ENCODE data around the gene ST6GALNAC6. TPM values are rescaled to one million over a fixed set of nuclear protein-coding genes. Genes with fewer than 3 reads are reported as not detected.

Gene ST6GALNAC6
- polyA plus RNA-seq, 3 donors: 8.2 to 14.4 (median 12.0) TPM

DNA sequence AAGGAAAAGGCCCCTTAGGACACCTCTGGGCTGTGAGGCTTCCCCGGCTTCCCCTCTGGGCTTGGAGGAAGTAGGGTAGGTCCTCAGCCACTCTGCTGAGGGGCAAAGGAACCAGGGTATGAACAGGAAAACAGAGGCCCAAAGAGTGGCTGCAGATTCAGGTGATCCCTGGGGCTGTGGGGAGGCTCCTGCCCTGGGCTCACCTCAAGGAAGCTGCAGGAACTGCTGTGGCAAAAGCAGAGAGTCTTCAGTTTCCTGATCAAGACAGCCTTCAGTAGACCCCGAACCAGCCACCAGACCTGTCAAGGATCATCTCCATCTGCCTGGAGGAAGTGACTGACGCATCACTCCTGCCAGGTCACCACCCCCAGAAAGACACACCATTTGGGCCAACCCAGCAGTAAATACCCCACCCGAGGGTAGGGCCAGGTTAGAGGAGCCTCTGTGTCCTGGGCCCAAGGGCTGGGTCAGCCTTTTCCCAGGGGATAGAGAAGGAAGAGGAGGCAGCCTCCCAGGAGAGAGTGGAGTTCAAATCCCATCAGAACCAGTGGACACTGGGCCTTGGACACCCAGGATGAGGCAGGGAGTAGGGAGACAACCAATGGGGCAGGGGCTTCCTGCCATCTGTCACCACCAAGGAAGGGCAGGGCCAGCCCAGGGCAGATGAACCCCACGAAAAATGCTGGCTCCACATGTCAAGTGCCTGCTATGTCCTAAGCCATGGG is 5.8 kb upstream of the ST6GALNAC6 start:
- Histone ChIP-seq H3K4me3 (replicated peaks in 1 of 3; ENCODE audit: low read depth in 2 of 3, low read length in 3 of 3) (peak overlapping the region in 1 of 3 experiments; percentile 49), H4K20me1 (ENCODE audit: insufficient read depth, low read length) (no peaks in the 10 kb centered on the region), H3K79me2 (ENCODE audit: insufficient read depth, low read length) (no peaks in the 10 kb centered on the region), H3K36me3 (replicated peaks in 1 of 2; ENCODE audit: control insufficient read depth in 1 of 2, insufficient read depth in 2 of 2, low read length in 2 of 2) (peaks cover 0 to 16% of the 10 kb centered on the region in 2 donors), H3K4me1 (ENCODE audit: control insufficient read depth in 1 of 2, insufficient read depth in 2 of 2, low read length in 2 of 2) (peaks cover 43 to 48% of the 10 kb centered on the region in 2 donors), H3K9me3 (replicated peaks in 1 of 2; ENCODE audit: control insufficient read depth in 1 of 2, insufficient read depth in 1 of 2, low read length in 2 of 2) (no peaks in the 10 kb centered on the region), H3K27me3 (ENCODE audit: control insufficient read depth in 2 of 2, insufficient read depth in 2 of 2, low read length in 2 of 2) (no peaks in the 10 kb centered on the region), H3K9ac (ENCODE audit: insufficient read depth, low read length, poor library complexity, severe bottlenecking) (peak overlapping the region; percentile 53), H3K4me2 (replicated peaks; ENCODE audit: extremely low read depth, low read length, poor library complexity, severe bottlenecking) (peak overlapping the region; percentile 49), H2AFZ (ENCODE audit: insufficient read depth, low read depth, low read length, poor library complexity, severe bottlenecking) (peak overlapping the region; percentile 88), H3K27ac (ENCODE audit: low read depth in 1 of 2, low read length in 2 of 2) (peak overlapping the region; percentile 73 to 83)
- intact Hi-C loops (cut with micrococcal nuclease): no loop called here
- Mint-ChIP-seq H3K4me1 (peaks cover 44% of the 10 kb centered on the region), H3K27me3 (ENCODE audit: low read depth in 3 of 3) (peaks cover 0 to 1% (median 0%) of the 10 kb centered on the region in 3 donors), H3K4me3 (peak overlapping the region; percentile 62 to 65), H3K27ac (peak overlapping the region; percentile 86 to 97 (median 90)), H3K36me3 (peaks cover 5 to 8% of the 10 kb centered on the region in 2 donors), H3K9me3 (no peaks in the 10 kb centered on the region)
- 25% methylated on average over 2 of the region's 5 CpGs for WGBS (ENCODE audit: insufficient coverage)
- TF ChIP-seq, protein P1, sequence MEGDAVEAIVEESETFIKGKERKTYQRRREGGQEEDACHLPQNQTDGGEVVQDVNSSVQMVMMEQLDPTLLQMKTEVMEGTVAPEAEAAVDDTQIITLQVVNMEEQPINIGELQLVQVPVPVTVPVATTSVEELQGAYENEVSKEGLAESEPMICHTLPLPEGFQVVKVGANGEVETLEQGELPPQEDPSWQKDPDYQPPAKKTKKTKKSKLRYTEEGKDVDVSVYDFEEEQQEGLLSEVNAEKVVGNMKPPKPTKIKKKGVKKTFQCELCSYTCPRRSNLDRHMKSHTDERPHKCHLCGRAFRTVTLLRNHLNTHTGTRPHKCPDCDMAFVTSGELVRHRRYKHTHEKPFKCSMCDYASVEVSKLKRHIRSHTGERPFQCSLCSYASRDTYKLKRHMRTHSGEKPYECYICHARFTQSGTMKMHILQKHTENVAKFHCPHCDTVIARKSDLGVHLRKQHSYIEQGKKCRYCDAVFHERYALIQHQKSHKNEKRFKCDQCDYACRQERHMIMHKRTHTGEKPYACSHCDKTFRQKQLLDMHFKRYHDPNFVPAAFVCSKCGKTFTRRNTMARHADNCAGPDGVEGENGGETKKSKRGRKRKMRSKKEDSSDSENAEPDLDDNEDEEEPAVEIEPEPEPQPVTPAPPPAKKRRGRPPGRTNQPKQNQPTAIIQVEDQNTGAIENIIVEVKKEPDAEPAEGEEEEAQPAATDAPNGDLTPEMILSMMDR (IDR thresholded peaks at IDR 0.05): no peak
- peak in 2 of 3 donors; percentile 49 to 61 for DNase-seq

DNA sequence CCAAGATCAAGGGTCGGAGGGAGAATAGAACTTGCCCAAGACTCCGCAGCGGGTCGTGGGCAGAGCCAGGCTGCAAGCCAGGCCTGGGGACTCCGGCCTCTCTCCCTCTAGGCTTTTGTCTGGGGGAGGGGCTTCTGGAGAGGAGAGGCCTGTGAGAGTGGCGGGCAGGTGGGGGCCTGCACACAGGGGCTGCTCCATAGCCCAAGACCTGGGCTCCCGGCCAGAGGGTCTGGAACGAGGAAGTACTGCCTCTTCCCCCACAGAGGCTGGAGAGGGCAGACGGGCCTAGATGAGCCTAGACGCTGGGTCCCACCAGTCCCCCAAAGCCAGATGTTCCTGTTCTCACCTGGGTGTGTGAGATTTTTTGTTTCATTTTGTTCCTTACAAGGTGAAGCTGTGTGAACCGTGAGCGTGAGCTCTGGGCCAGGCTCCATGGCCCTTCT is 5.2 kb upstream of the ST6GALNAC6 start:
- Mint-ChIP-seq H3K9me3 (no peaks in the 10 kb centered on the region), H3K27me3 (ENCODE audit: low read depth in 3 of 3) (peaks cover 0 to 1% (median 0%) of the 10 kb centered on the region in 3 donors), H3K4me1 (peaks cover 48% of the 10 kb centered on the region), H3K36me3 (peaks cover 2 to 6% of the 10 kb centered on the region in 2 donors), H3K4me3 (peak overlapping the region; percentile 62 to 65), H3K27ac (peak overlapping the region; percentile 86 to 97 (median 90))
- Histone ChIP-seq H3K4me2 (replicated peaks; ENCODE audit: extremely low read depth, low read length, poor library complexity, severe bottlenecking) (peak overlapping the region; percentile 49), H3K27ac (ENCODE audit: low read depth in 1 of 2, low read length in 2 of 2) (peak overlapping the region; percentile 73 to 83), H3K36me3 (replicated peaks in 1 of 2; ENCODE audit: control insufficient read depth in 1 of 2, insufficient read depth in 2 of 2, low read length in 2 of 2) (peaks cover 0 to 10% of the 10 kb centered on the region in 2 donors), H3K9ac (ENCODE audit: insufficient read depth, low read length, poor library complexity, severe bottlenecking) (peak overlapping the region; percentile 53), H3K27me3 (ENCODE audit: control insufficient read depth in 2 of 2, insufficient read depth in 2 of 2, low read length in 2 of 2) (no peaks in the 10 kb centered on the region), H2AFZ (ENCODE audit: insufficient read depth, low read depth, low read length, poor library complexity, severe bottlenecking) (peak overlapping the region; percentile 88), H4K20me1 (ENCODE audit: insufficient read depth, low read length) (no peaks in the 10 kb centered on the region), H3K9me3 (replicated peaks in 1 of 2; ENCODE audit: control insufficient read depth in 1 of 2, insufficient read depth in 1 of 2, low read length in 2 of 2) (no peaks in the 10 kb centered on the region), H3K79me2 (ENCODE audit: insufficient read depth, low read length) (no peaks in the 10 kb centered on the region), H3K4me1 (ENCODE audit: control insufficient read depth in 1 of 2, insufficient read depth in 2 of 2, low read length in 2 of 2) (peaks cover 47 to 54% of the 10 kb centered on the region in 2 donors), H3K4me3 (replicated peaks in 1 of 3; ENCODE audit: low read depth in 2 of 3, low read length in 3 of 3) (peak overlapping the region in 1 of 3 experiments; percentile 49)
- peak in 2 of 3 donors; percentile 38 to 47 for DNase-seq
- intact Hi-C loops (cut with micrococcal nuclease): no loop called here
- TF ChIP-seq, protein P1 (IDR thresholded peaks at IDR 0.05): no peak
- WGBS (ENCODE audit: insufficient coverage): 6% methylated on average over 6 of the region's 12 CpGs
